Measurements from ENCODE around the gene ZNFX1. TPM values are rescaled to one million over a fixed set of nuclear protein-coding genes. Genes with fewer than 3 reads are reported as not detected.

The ZNFX1 gene
- 42.6 and 44.2 TPM in 2 replicates for total RNA-seq

GRCh38 chr20:49278036-49278817 is at the start of gene ZNFX1:
Gene ZNFX1, minus strand, starts transcription at chr20:49278057. Its CDS starts 2,218 bp downstream, at chr20:49275839.

DNA sequence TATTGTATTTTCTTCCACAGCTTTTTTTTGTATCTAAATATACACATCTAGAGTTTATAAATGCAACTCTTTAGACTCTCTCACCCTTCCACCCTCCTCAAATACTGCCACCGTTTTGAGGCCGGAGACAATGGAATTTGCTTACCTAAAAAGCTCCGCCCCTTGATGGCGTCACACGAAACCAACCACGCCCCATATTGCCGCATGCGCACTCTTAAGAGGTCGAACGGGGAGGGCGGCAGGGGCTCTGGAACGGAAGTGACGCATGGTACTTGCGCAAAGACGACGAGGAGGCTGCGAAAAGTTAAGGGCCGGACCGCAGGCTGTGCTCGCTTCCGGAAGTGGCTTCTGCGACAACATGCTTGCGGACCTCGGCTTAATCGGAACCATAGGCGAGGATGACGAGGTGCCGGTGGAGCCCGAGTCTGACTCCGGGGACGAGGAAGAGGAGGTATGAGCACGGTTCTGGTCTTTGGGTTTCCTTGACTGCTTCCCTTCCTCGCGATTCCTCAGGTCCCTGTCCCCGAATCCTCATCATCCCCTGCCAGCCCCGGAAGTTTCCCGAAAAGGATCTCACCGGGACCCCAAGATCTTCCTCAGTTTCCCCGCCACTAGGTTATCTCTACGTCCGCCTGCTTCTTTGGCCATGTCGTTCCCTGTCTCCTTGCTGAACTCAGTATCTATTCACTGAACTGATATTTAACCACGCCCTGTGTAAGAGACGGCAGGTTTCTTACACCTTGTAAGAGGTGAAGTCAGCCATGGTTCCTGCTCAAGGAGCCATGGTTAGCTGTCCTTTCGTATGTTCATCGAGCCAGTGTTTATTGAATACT is 58.5 kb downstream of the ZNFX1 start, which contains the start of gene DDX27:
Gene DDX27, plus strand, starts transcription at position 326 of the 833 bp plus-strand sequence. Its CDS starts 33 bp downstream, at position 359.

Other genes with a start within 250 kb of the ZNFX1 start
- gene CSE1L, start 231.7 kb downstream of the ZNFX1 start, total RNA-seq = 172 and 179 TPM in 2 replicates
- 54.1 and 57.6 TPM in 2 replicates for gene STAU1, start 89.7 kb downstream of the ZNFX1 start, total RNA-seq
- gene DDX27, start 58.6 kb downstream of the ZNFX1 start, total RNA-seq = 16.0 and 23.4 TPM in 2 replicates
- not detected in 2 replicates for gene KCNB1, start 204.6 kb upstream of the ZNFX1 start, total RNA-seq